ENCODE results near the gene SCO1. TPM values are rescaled to one million over a fixed set of nuclear protein-coding genes. Genes with fewer than 3 reads are reported as not detected.

The SCO1 gene
- total RNA-seq, 1 experiment from 2014 or later = 60.3 TPM

DNA sequence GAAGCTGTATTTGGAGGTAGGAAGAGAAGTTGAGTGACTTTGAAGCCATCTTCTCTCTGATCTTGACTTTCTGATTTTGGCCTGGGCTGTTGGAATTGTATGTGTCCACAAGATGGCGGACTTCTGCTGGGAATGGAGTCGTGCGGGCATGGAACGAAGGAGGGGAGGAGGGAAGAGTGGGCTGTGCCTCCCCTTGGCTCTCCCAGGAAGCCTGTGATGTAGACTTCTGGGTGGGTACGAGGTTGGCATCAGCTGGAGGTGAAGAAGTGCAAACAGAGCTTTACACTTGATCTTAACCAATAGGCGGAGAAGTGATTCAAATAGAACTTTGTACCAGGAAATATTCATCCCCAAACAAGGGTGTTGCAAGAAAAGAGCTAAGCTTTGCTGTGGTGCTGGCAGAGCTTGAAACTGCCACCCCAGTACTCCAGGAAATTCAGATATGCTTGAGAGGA lies 39.9 kb upstream of the SCO1 start:
- Histone ChIP-seq H3K18ac (ENCODE audit: insufficient read length, low read depth, low read length) (no peak overlapping the region), H2BK12ac (ENCODE audit: insufficient read length, low read depth, low read length) (no peak overlapping the region), H3K14ac (ENCODE audit: insufficient read depth, low read length) (no peak overlapping the region), H2BK20ac (ENCODE audit: low read depth, low read length, poor library complexity, severe bottlenecking) (no peak overlapping the region), H3K4me2 (ENCODE audit: insufficient read depth, insufficient read length, low read length) (no peak overlapping the region), H3K9ac (ENCODE audit: extremely low read depth, insufficient read length, low read length) (no peak overlapping the region), H4K5ac (ENCODE audit: insufficient read length, low read depth, low read length) (no peak overlapping the region), H3T11ph (ENCODE audit: low read length) (no peak overlapping the region), H2BK120ac (ENCODE audit: low read depth, low read length, poor library complexity, severe bottlenecking) (no peak overlapping the region), H3K4me1 (ENCODE audit: insufficient read depth, low read length) (no peaks in the 10 kb centered on the region; the same call in 1 of the 2 replicates), H4K91ac (ENCODE audit: insufficient read length, low read depth, low read length) (no peak overlapping the region), H3K79me2 (ENCODE audit: insufficient read depth, low read length) (no peaks in the 10 kb centered on the region), H2BK15ac (ENCODE audit: low read depth, low read length) (no peak overlapping the region), H4K8ac (replicated peaks; ENCODE audit: insufficient read length, low read depth, low read length) (no peak overlapping the region), H2AFZ (ENCODE audit: low read length) (no peak overlapping the region), H3K23ac (ENCODE audit: insufficient read length, low read depth, low read length) (no peak overlapping the region), H2AK5ac (ENCODE audit: insufficient read length, low read length) (no peak overlapping the region), H3K23me2 (ENCODE audit: insufficient read length, low read depth, low read length, poor library complexity, severe bottlenecking) (no peaks in the 10 kb centered on the region), H3K56ac (ENCODE audit: insufficient read length, low read depth, low read length) (no peak overlapping the region), H4K20me1 (ENCODE audit: control insufficient read depth, insufficient read depth, insufficient read length) (no peaks in the 10 kb centered on the region), H3K27ac (ENCODE audit: insufficient read length, low read depth, low read length) (no peak overlapping the region), H3K9me3 (ENCODE audit: control insufficient read depth, low read depth, low read length) (no peaks in the 10 kb centered on the region), H3K4ac (ENCODE audit: low read depth, low read length) (no peak overlapping the region), H2BK5ac (ENCODE audit: insufficient read length, low read length) (no peak overlapping the region), H3K79me1 (ENCODE audit: insufficient read depth, low read depth, low read length, poor library complexity, severe bottlenecking) (no peaks in the 10 kb centered on the region), H3K27me3 (ENCODE audit: insufficient read depth, low read length) (no peaks in the 10 kb centered on the region)
- Mint-ChIP-seq H3K4me3 (no peak overlapping the region), H3K9me3 (no peaks in the 10 kb centered on the region), H3K27ac (no peak overlapping the region), H3K36me3 (ENCODE audit: insufficient read depth in 1 of 3, low read depth in 3 of 3) (peaks cover 0 to 1% (median 0%) of the 10 kb centered on the region in 3 experiments; a peak in 1 of 7 replicates), H3K27me3 (ENCODE audit: low read depth) (peaks cover 1% of the 10 kb centered on the region; the same call in 1 of the 2 replicates), H3K4me1 (peaks cover 13 to 17% of the 10 kb centered on the region in 2 experiments)
- DNase-seq = peak; percentile 75
- WGBS (ENCODE audit: extremely low coverage, insufficient read length, low lambda C conversion rate) = no CpG with 5 or more reads among the region's 6 CpGs
- TF ChIP-seq, protein P1, sequence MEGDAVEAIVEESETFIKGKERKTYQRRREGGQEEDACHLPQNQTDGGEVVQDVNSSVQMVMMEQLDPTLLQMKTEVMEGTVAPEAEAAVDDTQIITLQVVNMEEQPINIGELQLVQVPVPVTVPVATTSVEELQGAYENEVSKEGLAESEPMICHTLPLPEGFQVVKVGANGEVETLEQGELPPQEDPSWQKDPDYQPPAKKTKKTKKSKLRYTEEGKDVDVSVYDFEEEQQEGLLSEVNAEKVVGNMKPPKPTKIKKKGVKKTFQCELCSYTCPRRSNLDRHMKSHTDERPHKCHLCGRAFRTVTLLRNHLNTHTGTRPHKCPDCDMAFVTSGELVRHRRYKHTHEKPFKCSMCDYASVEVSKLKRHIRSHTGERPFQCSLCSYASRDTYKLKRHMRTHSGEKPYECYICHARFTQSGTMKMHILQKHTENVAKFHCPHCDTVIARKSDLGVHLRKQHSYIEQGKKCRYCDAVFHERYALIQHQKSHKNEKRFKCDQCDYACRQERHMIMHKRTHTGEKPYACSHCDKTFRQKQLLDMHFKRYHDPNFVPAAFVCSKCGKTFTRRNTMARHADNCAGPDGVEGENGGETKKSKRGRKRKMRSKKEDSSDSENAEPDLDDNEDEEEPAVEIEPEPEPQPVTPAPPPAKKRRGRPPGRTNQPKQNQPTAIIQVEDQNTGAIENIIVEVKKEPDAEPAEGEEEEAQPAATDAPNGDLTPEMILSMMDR (conservative IDR thresholded peaks at IDR 0.05) = peak; percentile 86
